Right lobe of liver (tissue), 4 donors: ENCODE data around the gene TYW1.
"Not testable (repeated sequence)": the region's sequence is repeated elsewhere in the genome, so short reads cannot be mapped to it uniquely, and the experiment has no call there.

Experiments used
- POLR2A ChIP-seq: fragments of 450-650 bp; IDR thresholded peaks from one replicate; pipeline ENCODE4 v1.6.1; 2017; ENCODE audit warnings: antibody characterized with exemption, mild to moderate bottlenecking
- TF ChIP-seq, protein P1 (sequence below), 4 donors: fragments of 200-600 bp in 3 of 4; fragments of 450-650 bp in 1 of 4; IDR thresholded peaks; one replicate each; pipeline versions ENCODE4 v1.5.1 to v1.8.0; 2016 to 2022; ENCODE audit warnings: antibody characterized with exemption in 4 of 4, mild to moderate bottlenecking in 2 of 4
- donor health status: DM: no; HTN: no; CAD: no.
- donor health status: DM: no; HTN: no; CAD: no.
- donor health status: DM: no; HTN: yes; CAD: no.

DNA sequence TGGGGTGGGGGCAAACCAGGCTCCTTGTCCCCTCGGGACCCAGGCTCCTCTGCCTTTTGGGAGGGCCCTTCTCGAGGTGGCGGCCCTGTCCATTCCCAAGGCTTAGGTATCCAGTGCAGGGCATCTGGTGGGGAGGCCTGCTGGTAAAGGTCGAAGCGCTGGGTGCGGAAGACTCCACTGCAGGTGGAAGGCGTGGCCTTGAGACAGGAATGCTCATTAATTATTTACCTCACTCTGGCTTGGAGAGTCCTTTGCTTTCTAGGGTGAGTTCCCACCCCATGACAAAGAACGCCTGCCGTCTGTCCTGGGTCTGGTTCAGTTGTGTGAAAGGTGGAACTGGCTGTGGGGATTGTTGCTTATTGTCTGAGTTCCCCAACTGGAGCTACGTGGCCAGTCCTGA lies 92.6 kb downstream of the TYW1 start:
- TF ChIP-seq, protein P1, sequence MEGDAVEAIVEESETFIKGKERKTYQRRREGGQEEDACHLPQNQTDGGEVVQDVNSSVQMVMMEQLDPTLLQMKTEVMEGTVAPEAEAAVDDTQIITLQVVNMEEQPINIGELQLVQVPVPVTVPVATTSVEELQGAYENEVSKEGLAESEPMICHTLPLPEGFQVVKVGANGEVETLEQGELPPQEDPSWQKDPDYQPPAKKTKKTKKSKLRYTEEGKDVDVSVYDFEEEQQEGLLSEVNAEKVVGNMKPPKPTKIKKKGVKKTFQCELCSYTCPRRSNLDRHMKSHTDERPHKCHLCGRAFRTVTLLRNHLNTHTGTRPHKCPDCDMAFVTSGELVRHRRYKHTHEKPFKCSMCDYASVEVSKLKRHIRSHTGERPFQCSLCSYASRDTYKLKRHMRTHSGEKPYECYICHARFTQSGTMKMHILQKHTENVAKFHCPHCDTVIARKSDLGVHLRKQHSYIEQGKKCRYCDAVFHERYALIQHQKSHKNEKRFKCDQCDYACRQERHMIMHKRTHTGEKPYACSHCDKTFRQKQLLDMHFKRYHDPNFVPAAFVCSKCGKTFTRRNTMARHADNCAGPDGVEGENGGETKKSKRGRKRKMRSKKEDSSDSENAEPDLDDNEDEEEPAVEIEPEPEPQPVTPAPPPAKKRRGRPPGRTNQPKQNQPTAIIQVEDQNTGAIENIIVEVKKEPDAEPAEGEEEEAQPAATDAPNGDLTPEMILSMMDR (IDR thresholded peaks at IDR 0.05): not testable (repeated sequence)
- not testable (repeated sequence) for TF ChIP-seq POLR2A
